HEK293T (cell line): ENCODE data around the gene CLEC17A.

Experiments used
- ELF4 ChIP-seq: fragments of 450-650 bp; IDR thresholded peaks from 2 replicates; pipeline ENCODE4 v1.6.1; 2017; ENCODE audit warnings: antibody characterized with exemption
- FOXA1 ChIP-seq: fragments of 450-650 bp; IDR thresholded peaks from 2 replicates; pipeline ENCODE4 v1.6.1; 2016; ENCODE audit warnings: mild to moderate bottlenecking
- FOXK2 ChIP-seq: fragments of 450-650 bp; IDR thresholded peaks from 2 replicates; pipeline ENCODE4 v1.6.1; 2016; ENCODE audit warnings: mild to moderate bottlenecking
- FOXM1 ChIP-seq: fragments of 450-650 bp; IDR thresholded peaks from 2 replicates; pipeline ENCODE4 v1.6.1; 2017; ENCODE audit warnings: mild to moderate bottlenecking, borderline replicate concordance
- SUZ12 ChIP-seq: fragments of 450-650 bp; IDR thresholded peaks from 2 replicates; pipeline ENCODE4 v1.6.1; 2016; ENCODE audit warnings: mild to moderate bottlenecking
- ZNF384 ChIP-seq: fragments of 450-650 bp; IDR thresholded peaks from 2 replicates; pipeline ENCODE4 v1.6.1; 2016

- TF ChIP-seq SUZ12 = no peak
- TF ChIP-seq FOXM1 = no peak
- TF ChIP-seq ZNF384 = no peak
- TF ChIP-seq FOXK2 = no peak
- no peak for TF ChIP-seq FOXA1
- no peak for TF ChIP-seq ELF4
These were observed 17.6 kb upstream of the CLEC17A start for GRCh38 chr19:14565298-14565679.
